KG1 (cell line): ENCODE data around the gene NAV3.

ENCODE experiments used
- DNase-seq: peaks from one replicate; lab custom pipeline; 2025; lab: John Stamatoyannopoulos, UW

The NAV3 gene

GRCh38 chr12:77928078-77928477, 97.4 kb downstream of the NAV3 start:
- no peak for DNase-seq

GRCh38 chr12:77932216-77932615, 101.5 kb downstream of the NAV3 start:
- no peak for DNase-seq

- DNase-seq, result no peak
Measured at GRCh38 chr12:77938301-77938700, 107.6 kb downstream of the NAV3 start.

- no peak for DNase-seq
Measured at GRCh38 chr12:77940011-77940423, 109.3 kb downstream of the NAV3 start.

GRCh38 chr12:77940567-77940966, 109.9 kb downstream of the NAV3 start:
- no peak for DNase-seq

GRCh38 chr12:77941401-77941800, 110.7 kb downstream of the NAV3 start:
- no peak for DNase-seq

GRCh38 chr12:77943466-77943865, 112.8 kb downstream of the NAV3 start:
- DNase-seq, result no peak

GRCh38 chr12:77946541-77947061, 115.9 kb downstream of the NAV3 start:
- no peak for DNase-seq

GRCh38 chr12:77947330-77947729, 116.6 kb downstream of the NAV3 start:
- no peak for DNase-seq

GRCh38 chr12:77947746-77948145, 117.1 kb downstream of the NAV3 start:
- no peak for DNase-seq

GRCh38 chr12:77949943-77950342, 119.2 kb downstream of the NAV3 start:
- DNase-seq, result no peak

- DNase-seq, result no peak
Measured at GRCh38 chr12:77953528-77954205, 123.0 kb downstream of the NAV3 start.

GRCh38 chr12:77954206-77954555, 123.5 kb downstream of the NAV3 start:
- no peak for DNase-seq

GRCh38 chr12:77957062-77957461, 126.4 kb downstream of the NAV3 start:
- no peak for DNase-seq

GRCh38 chr12:77963576-77964178, 133.0 kb downstream of the NAV3 start:
- no peak for DNase-seq

- no peak for DNase-seq
Measured at GRCh38 chr12:77965790-77966189, 135.1 kb downstream of the NAV3 start.

- DNase-seq, result no peak
Measured at GRCh38 chr12:77968021-77968420, 137.3 kb downstream of the NAV3 start.

- no peak for DNase-seq
Measured at GRCh38 chr12:77968571-77968970, 137.9 kb downstream of the NAV3 start.

- no peak for DNase-seq
Measured at GRCh38 chr12:77973579-77973978, 142.9 kb downstream of the NAV3 start.

GRCh38 chr12:77974645-77975044, 144.0 kb downstream of the NAV3 start:
- DNase-seq, result no peak

GRCh38 chr12:77979597-77980250, 149.0 kb downstream of the NAV3 start:
- DNase-seq, result no peak

- no peak for DNase-seq
Measured at GRCh38 chr12:77980782-77981181, 150.1 kb downstream of the NAV3 start.

- no peak for DNase-seq
Measured at GRCh38 chr12:77983859-77984258, 153.2 kb downstream of the NAV3 start.
